GM12878 (cell line): Measurements from ENCODE around the gene LRRC58.

Experiments
- JUND ChIP-seq: IDR thresholded peaks from 2 replicates; pipeline ENCODE4 v1.6.1; 2012; ENCODE audit warnings: low read depth, mild to moderate bottlenecking, low read length, improper control_type of control experiment, moderate library complexity
- KDM1A ChIP-seq: fragments of 200-600 bp; sonication (generic); IDR thresholded peaks from 2 replicates; pipeline ENCODE4 v1.6.1; 2016; ENCODE audit warnings: borderline replicate concordance
- PAX5 ChIP-seq: IDR thresholded peaks from 2 replicates; pipeline ENCODE4 v1.6.1; 2011; ENCODE audit warnings: low read depth, low read length, borderline replicate concordance
- POLR2A ChIP-seq: IDR thresholded peaks from 2 replicates; pipeline ENCODE4 v1.6.1; 2011; ENCODE audit warnings: low read depth, mild to moderate bottlenecking, low read length
- RAD21 ChIP-seq: IDR thresholded peaks from 2 replicates; pipeline ENCODE4 v1.6.1; 2011; ENCODE audit warnings: mild to moderate bottlenecking, low read depth, low read length, moderate library complexity; ENCODE audit not compliant: insufficient read depth
- TF ChIP-seq, protein P1 (sequence below), 3 experiments: IDR thresholded peaks in 2 of 3; conservative IDR thresholded peaks in 1 of 3; 2 replicates each; pipeline ENCODE4 v1.5.1; 2011; ENCODE audit warnings: low read depth in 3 of 3, low read length in 3 of 3, mild to moderate bottlenecking in 3 of 3, control low read depth in 2 of 3, moderate library complexity in 2 of 3, inconsistent platforms in 1 of 3, mixed read lengths in 1 of 3; ENCODE audit not compliant: control insufficient read depth in 2 of 3, insufficient read depth in 1 of 3; ENCODE audit errors: extremely low read depth in 1 of 3
- TF ChIP-seq, protein P2 (sequence below): IDR thresholded peaks from 2 replicates; pipeline ENCODE4 v1.6.1; 2011; ENCODE audit warnings: borderline replicate concordance, low read depth, mild to moderate bottlenecking, moderate library complexity, mixed read lengths, low read length; ENCODE audit not compliant: insufficient read depth; ENCODE audit errors: extremely low read length

DNA sequence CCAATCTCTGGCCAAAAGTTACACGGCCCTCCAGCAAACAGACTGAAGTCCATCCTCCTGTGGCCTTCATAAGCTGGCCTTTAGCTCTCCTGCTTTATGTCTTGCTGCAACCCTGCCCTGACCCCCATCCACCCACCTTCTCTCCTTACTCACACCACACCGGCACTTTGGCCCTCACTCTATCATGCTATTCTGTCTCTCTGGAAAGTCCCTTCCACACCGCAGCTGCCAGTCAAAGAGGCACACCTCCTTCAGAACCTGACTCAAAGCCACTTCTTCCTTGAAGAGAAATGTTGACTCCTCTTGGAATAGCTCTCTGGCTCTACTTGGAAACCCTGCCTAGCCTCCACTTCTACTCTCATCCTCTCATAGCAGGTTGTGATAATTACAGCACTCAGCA, 68.6 kb downstream of the LRRC58 start:
- TF ChIP-seq POLR2A, result no peak
- no peak for TF ChIP-seq JUND
- TF ChIP-seq, protein P1, sequence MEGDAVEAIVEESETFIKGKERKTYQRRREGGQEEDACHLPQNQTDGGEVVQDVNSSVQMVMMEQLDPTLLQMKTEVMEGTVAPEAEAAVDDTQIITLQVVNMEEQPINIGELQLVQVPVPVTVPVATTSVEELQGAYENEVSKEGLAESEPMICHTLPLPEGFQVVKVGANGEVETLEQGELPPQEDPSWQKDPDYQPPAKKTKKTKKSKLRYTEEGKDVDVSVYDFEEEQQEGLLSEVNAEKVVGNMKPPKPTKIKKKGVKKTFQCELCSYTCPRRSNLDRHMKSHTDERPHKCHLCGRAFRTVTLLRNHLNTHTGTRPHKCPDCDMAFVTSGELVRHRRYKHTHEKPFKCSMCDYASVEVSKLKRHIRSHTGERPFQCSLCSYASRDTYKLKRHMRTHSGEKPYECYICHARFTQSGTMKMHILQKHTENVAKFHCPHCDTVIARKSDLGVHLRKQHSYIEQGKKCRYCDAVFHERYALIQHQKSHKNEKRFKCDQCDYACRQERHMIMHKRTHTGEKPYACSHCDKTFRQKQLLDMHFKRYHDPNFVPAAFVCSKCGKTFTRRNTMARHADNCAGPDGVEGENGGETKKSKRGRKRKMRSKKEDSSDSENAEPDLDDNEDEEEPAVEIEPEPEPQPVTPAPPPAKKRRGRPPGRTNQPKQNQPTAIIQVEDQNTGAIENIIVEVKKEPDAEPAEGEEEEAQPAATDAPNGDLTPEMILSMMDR (IDR thresholded peaks at IDR 0.05 in 2 of 3, conservative IDR thresholded peaks at IDR 0.05 in 1 of 3; ENCODE audit: control insufficient read depth in 2 of 3, extremely low read depth in 1 of 3, insufficient read depth in 1 of 3, low read depth in 3 of 3, low read length in 3 of 3), result no peak
- no peak for TF ChIP-seq KDM1A
- TF ChIP-seq, protein P2, sequence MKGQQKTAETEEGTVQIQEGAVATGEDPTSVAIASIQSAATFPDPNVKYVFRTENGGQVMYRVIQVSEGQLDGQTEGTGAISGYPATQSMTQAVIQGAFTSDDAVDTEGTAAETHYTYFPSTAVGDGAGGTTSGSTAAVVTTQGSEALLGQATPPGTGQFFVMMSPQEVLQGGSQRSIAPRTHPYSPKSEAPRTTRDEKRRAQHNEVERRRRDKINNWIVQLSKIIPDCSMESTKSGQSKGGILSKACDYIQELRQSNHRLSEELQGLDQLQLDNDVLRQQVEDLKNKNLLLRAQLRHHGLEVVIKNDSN, result no peak
- TF ChIP-seq PAX5, result no peak
- no peak for TF ChIP-seq RAD21
